ENCODE results near the gene SLC2A4RG.

GRCh38 chr20:63748070-63748933 lies 8.7 kb downstream of the SLC2A4RG start:
- TF ChIP-seq GATA2 (IDR thresholded peaks at IDR 0.05; ENCODE audit: low read depth, low read length): no peak
- no peak for TF ChIP-seq GATA3 (IDR thresholded peaks at IDR 0.05; ENCODE audit: low read depth, low read length)
